MM.1S (cell line): ENCODE measurements around the gene GSX1.

Experiments used
- DNase-seq: peaks from one replicate; pipeline ENCODE4 v3.0.0-alpha.2; 2015
- H2AFZ ChIP-seq: fragments of 300-600 bp; sonication (generic); 2 replicates; pipeline ENCODE4 v1.6.0; 2016; ENCODE audit warnings: antibody characterized with exemption, low read length
- H3F3A ChIP-seq: fragments of 300-600 bp; sonication (generic); 2 replicates; pipeline ENCODE4 v1.6.1; 2016; ENCODE audit warnings: mild to moderate bottlenecking, antibody characterized with exemption, low read length, moderate library complexity, mixed read lengths; ENCODE audit not compliant: insufficient read depth
- H3K27ac ChIP-seq: fragments of 300-600 bp; sonication (generic); 2 replicates; pipeline ENCODE4 v1.5.1; 2016; ENCODE audit warnings: mild to moderate bottlenecking, low read length
- H3K27me3 ChIP-seq: fragments of 300-600 bp; sonication (generic); replicated peaks from 2 replicates; pipeline ENCODE4 v1.6.0; 2016; ENCODE audit warnings: low read length; ENCODE audit not compliant: insufficient read depth
- H3K36me3 ChIP-seq: fragments of 300-600 bp; sonication (generic); replicated peaks from 2 replicates; pipeline ENCODE4 v1.6.1; 2016; ENCODE audit warnings: mild to moderate bottlenecking, low read length, mixed read lengths; ENCODE audit not compliant: insufficient read depth
- H3K4me1 ChIP-seq: fragments of 300-600 bp; sonication (generic); 2 replicates; pipeline ENCODE4 v1.6.1; 2016; ENCODE audit warnings: low read length, mixed read lengths
- H3K4me2 ChIP-seq: fragments of 300-600 bp; sonication (generic); 2 replicates; pipeline ENCODE4 v1.6.0; 2016; ENCODE audit warnings: low read depth, low read length
- H3K4me3 ChIP-seq: fragments of 300-600 bp; sonication (generic); 2 replicates; pipeline ENCODE4 v1.5.1; 2016; ENCODE audit warnings: low read length, mixed read lengths
- H3K79me2 ChIP-seq: fragments of 300-600 bp; sonication (generic); 2 replicates; pipeline ENCODE4 v1.6.1; 2016; ENCODE audit warnings: mixed run types, low read length, mixed read lengths
- H3K9ac ChIP-seq: fragments of 300-600 bp; sonication (generic); 2 replicates; pipeline ENCODE4 v1.6.1; 2016; ENCODE audit warnings: low read length, mixed read lengths
- H3K9me2 ChIP-seq: fragments of 300-600 bp; sonication (generic); replicated peaks from 2 replicates; pipeline ENCODE4 v1.6.1; 2016; ENCODE audit warnings: mild to moderate bottlenecking, low read length, mixed read lengths; ENCODE audit not compliant: insufficient read depth
- H3K9me3 ChIP-seq: fragments of 300-600 bp; sonication (generic); replicated peaks from 2 replicates; pipeline ENCODE4 v1.6.1; 2016; ENCODE audit warnings: mild to moderate bottlenecking, low read length, mixed read lengths; ENCODE audit not compliant: insufficient read depth
- H4K20me1 ChIP-seq: fragments of 300-600 bp; sonication (generic); 2 replicates; pipeline ENCODE4 v1.6.1; 2016; ENCODE audit warnings: mild to moderate bottlenecking, low read length, moderate library complexity, mixed read lengths; ENCODE audit not compliant: insufficient read depth
- CTCF ChIP-seq: fragments of 300-600 bp; sonication (generic); IDR thresholded peaks from 2 replicates; pipeline ENCODE4 v1.5.1; 2016; ENCODE audit warnings: antibody characterized with exemption, low read length, mixed read lengths
- EZH2 ChIP-seq: fragments of 300-600 bp; sonication (generic); optimal IDR thresholded peaks from 2 replicates; pipeline ENCODE3; 2017; ENCODE audit warnings: low read depth, mild to moderate bottlenecking, antibody characterized with exemption, low read length, mixed read lengths
- EZH2phosphoT487 ChIP-seq: fragments of 300-600 bp; sonication (generic); IDR thresholded peaks from 2 replicates; pipeline ENCODE4 v1.6.1; 2018; ENCODE audit warnings: antibody characterized with exemption, low read length

GSX1 gene

GRCh38 chr13:27791146-27791900 lies 960 bp upstream of the GSX1 start:
- no peaks in the 10 kb centered on the region for H3K4me1 ChIP-seq
- no peaks in the 10 kb centered on the region for H3K36me3 ChIP-seq
- DNase-seq: no peak
- peak overlapping the region; percentile 70 for H3K4me2 ChIP-seq
- H3F3A ChIP-seq: no peaks in the 10 kb centered on the region
- H4K20me1 ChIP-seq: no peaks in the 10 kb centered on the region
- H3K9me3 ChIP-seq: no peaks in the 10 kb centered on the region
- TF ChIP-seq EZH2phosphoT487 (no peak), EZH2 (no peak), CTCF (no peak)
- H3K9me2 ChIP-seq: no peaks in the 10 kb centered on the region
- no peaks in the 10 kb centered on the region for H3K79me2 ChIP-seq
- H3K9ac ChIP-seq: no peak overlapping the region; the same call in 1 of the 2 replicates
- H2AFZ ChIP-seq: peak overlapping the region; percentile 53
- H3K27ac ChIP-seq: no peak overlapping the region
- peak overlapping the region; percentile 64 for H3K4me3 ChIP-seq
- H3K27me3 ChIP-seq: no peaks in the 10 kb centered on the region; the same call in none of the 2 replicates

GRCh38 chr13:27791901-27792392 lies 336 bp upstream of the GSX1 start:
- no peaks in the 10 kb centered on the region for H3K79me2 ChIP-seq
- no peaks in the 10 kb centered on the region for H3K36me3 ChIP-seq
- no peaks in the 10 kb centered on the region for H3K4me1 ChIP-seq
- no peaks in the 10 kb centered on the region; the same call in none of the 2 replicates for H3K27me3 ChIP-seq
- H3K9me3 ChIP-seq: no peaks in the 10 kb centered on the region
- no peaks in the 10 kb centered on the region for H3F3A ChIP-seq
- H4K20me1 ChIP-seq: no peaks in the 10 kb centered on the region
- no peak overlapping the region for H3K9ac ChIP-seq
- H3K27ac ChIP-seq: no peak overlapping the region
- H3K4me2 ChIP-seq: peak overlapping the region; percentile 70; the same call in 1 of the 2 replicates
- no peak for TF ChIP-seq CTCF
- TF ChIP-seq EZH2: no peak
- no peak for TF ChIP-seq EZH2phosphoT487
- no peak for DNase-seq
- H3K9me2 ChIP-seq: no peaks in the 10 kb centered on the region
- H3K4me3 ChIP-seq: no peak overlapping the region
- H2AFZ ChIP-seq: no peak overlapping the region

GRCh38 chr13:27793507-27794367 lies 1.5 kb downstream of the GSX1 start:
- DNase-seq: no peak
- Histone ChIP-seq H4K20me1 (no peaks in the 10 kb centered on the region), H3K9me3 (no peaks in the 10 kb centered on the region), H3K4me2 (no peak overlapping the region), H3K36me3 (no peaks in the 10 kb centered on the region), H3K27ac (no peak overlapping the region), H3K9me2 (no peaks in the 10 kb centered on the region), H3K4me3 (no peak overlapping the region), H3K79me2 (no peaks in the 10 kb centered on the region), H3K4me1 (no peaks in the 10 kb centered on the region), H3F3A (no peaks in the 10 kb centered on the region), H3K9ac (no peak overlapping the region), H3K27me3 (no peaks in the 10 kb centered on the region; the same call in none of the 2 replicates), H2AFZ (no peak overlapping the region)
- TF ChIP-seq EZH2phosphoT487 (no peak), CTCF (no peak), EZH2 (no peak)
